Thymus (tissue), 14 donors: Measurements from ENCODE around the gene TBXAS1. TPM values are rescaled to one million over a fixed set of nuclear protein-coding genes. Genes with fewer than 3 reads are reported as not detected.
A peak's percentile ranks its signal among the peaks of the same experiment; 100 is the strongest.

Experiments used
- DNase-seq, 9 donors: peaks; one replicate each; pipeline ENCODE4 v3.0.0-alpha.2; 2013; ENCODE audit warnings: low spot score in 9 of 9, low read depth in 6 of 9, missing footprints in 1 of 9
- H3K27ac ChIP-seq, 2 donors: one replicate each; pipeline ENCODE4 v1.5.1; 2013; ENCODE audit warnings: control low read depth in 1 of 2, low read depth in 1 of 2, low read length in 1 of 2, mild to moderate bottlenecking in 1 of 2, moderate library complexity in 1 of 2
- H3K27me3 ChIP-seq, 2 donors: one replicate each; pipeline ENCODE4 v1.5.1; 2013; ENCODE audit warnings: low read length in 1 of 2; ENCODE audit not compliant: control insufficient read depth in 2 of 2, insufficient read depth in 1 of 2
- H3K36me3 ChIP-seq, 2 donors: one replicate each; pipeline ENCODE4 v1.5.1; 2013; ENCODE audit warnings: low read length in 1 of 2, mild to moderate bottlenecking in 1 of 2, moderate library complexity in 1 of 2; ENCODE audit not compliant: control insufficient read depth in 2 of 2, insufficient read depth in 2 of 2
- H3K4me1 ChIP-seq, 2 donors: one replicate each; pipeline ENCODE4 v1.5.1; 2013; ENCODE audit warnings: low read length in 2 of 2; ENCODE audit not compliant: control insufficient read depth in 2 of 2, insufficient read depth in 2 of 2
- H3K4me3 ChIP-seq, 2 donors: one replicate each; pipeline ENCODE4 v1.5.1; 2013; ENCODE audit warnings: low read length in 2 of 2, control low read depth in 1 of 2, mild to moderate bottlenecking in 1 of 2
- H3K9me3 ChIP-seq, 2 donors: one replicate each; pipeline ENCODE4 v1.5.1; 2013; ENCODE audit warnings: low read length in 1 of 2, mild to moderate bottlenecking in 1 of 2; ENCODE audit not compliant: control insufficient read depth in 2 of 2, insufficient read depth in 1 of 2
- WGBS: extraction: QIAGEN DNeasy Blood & Tissue Kit; methylation state at CpG from one replicate; pipeline ENCODE4 v1.1.7; 2013; 5-methylcytosine and 5-hydroxymethylcytosine counted together
- long read RNA-seq, 10 donors: transcript quantifications; one replicate each; lab custom pipeline, GENCODE V29; 2026
- polyA plus RNA-seq: library from polyadenylated mRNA; stranded (reverse); fragments of 200-250 nt; gene quantifications from one replicate; pipeline ENCODE4 v1.2.3, GENCODE V29; 2013
- total RNA-seq: library from RNA; stranded (reverse); fragments of 120-200 nt; gene quantifications from one replicate; pipeline ENCODE4 v1.2.4, GENCODE V29; 2013
- donor health status: healthy.

Gene TBXAS1
- 15.3 TPM for total RNA-seq
- polyA plus RNA-seq: 16.3 TPM
- long read RNA-seq, donor 1: 0 reads
- long read RNA-seq, donor 2: 0 reads
- long read RNA-seq, donor 3, partial matches to known transcripts: 0 of 2 reads
- long read RNA-seq, donor 3, other reads (novel, unspliced or antisense): 0 of 2 reads
- long read RNA-seq, donor 4, partial matches to known transcripts: 0 of 1 reads
- long read RNA-seq, donor 4, other reads (novel, unspliced or antisense): 0 of 1 reads
- long read RNA-seq, donor 5, transcript TBXAS1-208 (13 exons, 1,963 nt): major isoform, 5 of 5 reads
- long read RNA-seq, donor 5, partial matches to known transcripts: 0 of 5 reads
- long read RNA-seq, donor 5, other reads (novel, unspliced or antisense): 0 of 5 reads
- long read RNA-seq, donor 6, partial matches to known transcripts: 0 of 2 reads
- long read RNA-seq, donor 6, other reads (novel, unspliced or antisense): 0 of 2 reads
- long read RNA-seq, donor 7, partial matches to known transcripts: 0 of 4 reads
- long read RNA-seq, donor 7, other reads (novel, unspliced or antisense): 0 of 4 reads
- long read RNA-seq, donor 8, partial matches to known transcripts: 0 of 2 reads
- long read RNA-seq, donor 8, other reads (novel, unspliced or antisense): 0 of 2 reads
- long read RNA-seq, donor 9, partial matches to known transcripts: 0 of 4 reads
- long read RNA-seq, donor 9, other reads (novel, unspliced or antisense): 0 of 4 reads
- long read RNA-seq, donor 10, partial matches to known transcripts: 0 of 1 reads
- long read RNA-seq, donor 10, other reads (novel, unspliced or antisense): 0 of 1 reads

- peaks cover 3 to 31% of the 10 kb centered on the region in 2 donors for H3K4me1 ChIP-seq
- no peaks in the 10 kb centered on the region for H3K36me3 ChIP-seq
- H3K27ac ChIP-seq: peak within 1 kb of the TSS; percentile 71 to 77
- H3K4me3 ChIP-seq: peak within 1 kb of the TSS; percentile 34 to 51
- peaks cover 0 to 6% of the 10 kb centered on the region in 2 donors for H3K9me3 ChIP-seq
- H3K27me3 ChIP-seq: no peaks in the 10 kb centered on the region
- DNase-seq: peak; percentile 13 to 75 (median 40)
- 14% methylated on average over 10 of the region's 10 CpGs for WGBS
Measured at GRCh38 chr7:139829025-139829774, at the start of gene TBXAS1. TBXAS1 (plus strand) TSS chr7:139829264; CDS start chr7:139829391, 127 bp downstream.

GRCh38 chr7:139782932-139783331 is 46.1 kb upstream of the TBXAS1 start:
- WGBS: 95% methylated on average over 3 of the region's 3 CpGs
- peaks cover 6 to 8% of the 10 kb centered on the region in 2 donors for H3K27me3 ChIP-seq
- H3K4me1 ChIP-seq: peaks cover 7 to 10% of the 10 kb centered on the region in 2 donors
- H3K9me3 ChIP-seq: no peaks in the 10 kb centered on the region
- H3K27ac ChIP-seq: no peak overlapping the region
- H3K4me3 ChIP-seq: no peak overlapping the region
- DNase-seq: no peak
- H3K36me3 ChIP-seq: no peaks in the 10 kb centered on the region

GRCh38 chr7:139783647-139784385 is 45.2 kb upstream of the TBXAS1 start:
- Histone ChIP-seq H3K9me3 (no peaks in the 10 kb centered on the region), H3K27me3 (peaks cover 6 to 8% of the 10 kb centered on the region in 2 donors), H3K36me3 (no peaks in the 10 kb centered on the region), H3K4me1 (peaks cover 1 to 6% of the 10 kb centered on the region in 2 donors), H3K27ac (no peak overlapping the region), H3K4me3 (no peak overlapping the region)
- DNase-seq: no peak
- WGBS: 82% methylated on average over 3 of the region's 3 CpGs

GRCh38 chr7:139784648-139785047 is 44.4 kb upstream of the TBXAS1 start:
- WGBS: 98% methylated on average over 3 of the region's 3 CpGs
- Histone ChIP-seq H3K4me3 (no peak overlapping the region), H3K27me3 (peaks cover 2 to 4% of the 10 kb centered on the region in 2 donors), H3K9me3 (no peaks in the 10 kb centered on the region), H3K27ac (no peak overlapping the region), H3K4me1 (peaks cover 0 to 6% of the 10 kb centered on the region in 2 donors), H3K36me3 (no peaks in the 10 kb centered on the region)
- DNase-seq: no peak

- H3K4me3 ChIP-seq: no peak overlapping the region
- no peak overlapping the region for H3K27ac ChIP-seq
- H3K27me3 ChIP-seq: no peaks in the 10 kb centered on the region
- no peaks in the 10 kb centered on the region for H3K9me3 ChIP-seq
- no peak for DNase-seq
- H3K4me1 ChIP-seq: no peaks in the 10 kb centered on the region
- no peaks in the 10 kb centered on the region for H3K36me3 ChIP-seq
- WGBS: 97% methylated on average over 7 of the region's 7 CpGs
Measured at GRCh38 chr7:139791316-139791715, 37.7 kb upstream of the TBXAS1 start.

- no peaks in the 10 kb centered on the region for H3K36me3 ChIP-seq
- H3K4me1 ChIP-seq: peaks cover 0 to 12% of the 10 kb centered on the region in 2 donors
- H3K9me3 ChIP-seq: peaks cover 0 to 3% of the 10 kb centered on the region in 2 donors
- H3K27me3 ChIP-seq: no peaks in the 10 kb centered on the region
- no peak overlapping the region for H3K4me3 ChIP-seq
- no peak for DNase-seq
- no peak overlapping the region for H3K27ac ChIP-seq
- WGBS: 96% methylated on average over 2 of the region's 2 CpGs
Measured at GRCh38 chr7:139797607-139798006, 31.5 kb upstream of the TBXAS1 start.

- no peaks in the 10 kb centered on the region for H3K27me3 ChIP-seq
- no peaks in the 10 kb centered on the region for H3K36me3 ChIP-seq
- H3K9me3 ChIP-seq: peaks cover 0 to 6% of the 10 kb centered on the region in 2 donors
- H3K4me3 ChIP-seq: no peak overlapping the region
- H3K4me1 ChIP-seq: peaks cover 0 to 12% of the 10 kb centered on the region in 2 donors
- H3K27ac ChIP-seq: no peak overlapping the region
- no peak for DNase-seq
- WGBS: 53% methylated on average over 10 of the region's 10 CpGs
Measured at GRCh38 chr7:139798221-139798620, 30.8 kb upstream of the TBXAS1 start.

- Histone ChIP-seq H3K4me1 (peaks cover 0 to 12% of the 10 kb centered on the region in 2 donors), H3K27ac (no peak overlapping the region), H3K27me3 (no peaks in the 10 kb centered on the region), H3K36me3 (no peaks in the 10 kb centered on the region), H3K4me3 (no peak overlapping the region), H3K9me3 (peaks cover 2 to 12% of the 10 kb centered on the region in 2 donors)
- no peak for DNase-seq
- WGBS: 73% methylated on average over 4 of the region's 4 CpGs
Measured at GRCh38 chr7:139798892-139799291, 30.2 kb upstream of the TBXAS1 start.
